ENCODE measurements around the gene SERPINA5.

The SERPINA5 gene

GRCh38 chr14:94581127-94581999 lies at the start of gene SERPINA5:
TSS of gene SERPINA5 (plus strand) at chr14:94581426. CDS start at chr14:94587363, 5,937 bp downstream.
- TF ChIP-seq TAF1 (IDR thresholded peaks at IDR 0.05; ENCODE audit: low read depth), result no peak
- TF ChIP-seq, protein P1, sequence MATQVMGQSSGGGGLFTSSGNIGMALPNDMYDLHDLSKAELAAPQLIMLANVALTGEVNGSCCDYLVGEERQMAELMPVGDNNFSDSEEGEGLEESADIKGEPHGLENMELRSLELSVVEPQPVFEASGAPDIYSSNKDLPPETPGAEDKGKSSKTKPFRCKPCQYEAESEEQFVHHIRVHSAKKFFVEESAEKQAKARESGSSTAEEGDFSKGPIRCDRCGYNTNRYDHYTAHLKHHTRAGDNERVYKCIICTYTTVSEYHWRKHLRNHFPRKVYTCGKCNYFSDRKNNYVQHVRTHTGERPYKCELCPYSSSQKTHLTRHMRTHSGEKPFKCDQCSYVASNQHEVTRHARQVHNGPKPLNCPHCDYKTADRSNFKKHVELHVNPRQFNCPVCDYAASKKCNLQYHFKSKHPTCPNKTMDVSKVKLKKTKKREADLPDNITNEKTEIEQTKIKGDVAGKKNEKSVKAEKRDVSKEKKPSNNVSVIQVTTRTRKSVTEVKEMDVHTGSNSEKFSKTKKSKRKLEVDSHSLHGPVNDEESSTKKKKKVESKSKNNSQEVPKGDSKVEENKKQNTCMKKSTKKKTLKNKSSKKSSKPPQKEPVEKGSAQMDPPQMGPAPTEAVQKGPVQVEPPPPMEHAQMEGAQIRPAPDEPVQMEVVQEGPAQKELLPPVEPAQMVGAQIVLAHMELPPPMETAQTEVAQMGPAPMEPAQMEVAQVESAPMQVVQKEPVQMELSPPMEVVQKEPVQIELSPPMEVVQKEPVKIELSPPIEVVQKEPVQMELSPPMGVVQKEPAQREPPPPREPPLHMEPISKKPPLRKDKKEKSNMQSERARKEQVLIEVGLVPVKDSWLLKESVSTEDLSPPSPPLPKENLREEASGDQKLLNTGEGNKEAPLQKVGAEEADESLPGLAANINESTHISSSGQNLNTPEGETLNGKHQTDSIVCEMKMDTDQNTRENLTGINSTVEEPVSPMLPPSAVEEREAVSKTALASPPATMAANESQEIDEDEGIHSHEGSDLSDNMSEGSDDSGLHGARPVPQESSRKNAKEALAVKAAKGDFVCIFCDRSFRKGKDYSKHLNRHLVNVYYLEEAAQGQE (IDR thresholded peaks at IDR 0.05; ENCODE audit: low read depth), result no peak
- TF ChIP-seq TEAD4 (IDR thresholded peaks at IDR 0.05), result no peak
- TF ChIP-seq FOXM1 (IDR thresholded peaks at IDR 0.05; ENCODE audit: borderline replicate concordance, low read depth), result no peak
- no peak for TF ChIP-seq CREB1 (IDR thresholded peaks at IDR 0.05; ENCODE audit: low read depth)

DNA sequence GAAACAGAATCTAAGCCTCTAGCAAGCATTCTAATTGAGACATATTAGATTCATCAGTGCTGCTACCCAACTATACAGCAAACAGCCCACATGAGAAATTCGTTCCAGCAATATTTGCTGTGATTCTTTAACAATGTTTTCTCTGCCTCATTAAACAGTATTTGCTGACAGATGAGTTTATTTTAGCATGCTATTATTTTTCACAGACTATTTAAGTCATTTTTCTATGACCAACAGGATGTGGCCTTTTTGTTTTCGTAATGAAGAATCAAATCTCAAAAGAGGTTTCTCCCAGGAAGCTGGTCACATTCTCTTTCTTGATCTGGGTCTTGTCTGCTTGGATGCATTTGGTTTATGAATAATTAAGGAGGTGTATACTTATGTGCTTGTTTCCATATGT lies 48.8 kb upstream of the SERPINA5 start:
- TF ChIP-seq, protein P2, sequence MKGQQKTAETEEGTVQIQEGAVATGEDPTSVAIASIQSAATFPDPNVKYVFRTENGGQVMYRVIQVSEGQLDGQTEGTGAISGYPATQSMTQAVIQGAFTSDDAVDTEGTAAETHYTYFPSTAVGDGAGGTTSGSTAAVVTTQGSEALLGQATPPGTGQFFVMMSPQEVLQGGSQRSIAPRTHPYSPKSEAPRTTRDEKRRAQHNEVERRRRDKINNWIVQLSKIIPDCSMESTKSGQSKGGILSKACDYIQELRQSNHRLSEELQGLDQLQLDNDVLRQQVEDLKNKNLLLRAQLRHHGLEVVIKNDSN (IDR thresholded peaks at IDR 0.05), result no peak
- TF ChIP-seq CEBPB (IDR thresholded peaks at IDR 0.05), result no peak
- no peak for TF ChIP-seq ZBTB7A (IDR thresholded peaks at IDR 0.05; ENCODE audit: low read depth)
- TF ChIP-seq EGR1 (IDR thresholded peaks at IDR 0.05), result no peak
- TF ChIP-seq YY1 (IDR thresholded peaks at IDR 0.05; ENCODE audit: low read depth), result no peak
- no peak for TF ChIP-seq RAD21 (IDR thresholded peaks at IDR 0.05; ENCODE audit: low read depth)
- no peak for TF ChIP-seq TEAD4 (IDR thresholded peaks at IDR 0.05)
- TF ChIP-seq CREB1 (IDR thresholded peaks at IDR 0.05; ENCODE audit: low read depth), result no peak
- TF ChIP-seq NFIC (IDR thresholded peaks at IDR 0.05), result no peak
- TF ChIP-seq MAX (IDR thresholded peaks at IDR 0.05), result no peak
- TF ChIP-seq TCF12 (IDR thresholded peaks at IDR 0.05; ENCODE audit: low read depth), result no peak
- TF ChIP-seq FOXM1 (IDR thresholded peaks at IDR 0.05; ENCODE audit: borderline replicate concordance, low read depth), result no peak
- no peak for TF ChIP-seq EP300 (IDR thresholded peaks at IDR 0.05; ENCODE audit: borderline replicate concordance)
- TF ChIP-seq, protein P1 (IDR thresholded peaks at IDR 0.05; ENCODE audit: low read depth), result no peak
- no peak for TF ChIP-seq TAF1 (IDR thresholded peaks at IDR 0.05; ENCODE audit: low read depth)

- TF ChIP-seq FOXM1 (IDR thresholded peaks at IDR 0.05; ENCODE audit: borderline replicate concordance, low read depth), result no peak
- no peak for TF ChIP-seq TCF12 (IDR thresholded peaks at IDR 0.05; ENCODE audit: low read depth)
- no peak for TF ChIP-seq YY1 (IDR thresholded peaks at IDR 0.05; ENCODE audit: low read depth)
- TF ChIP-seq RAD21 (IDR thresholded peaks at IDR 0.05; ENCODE audit: low read depth), result no peak
- TF ChIP-seq TEAD4 (IDR thresholded peaks at IDR 0.05), result no peak
- no peak for TF ChIP-seq EP300 (IDR thresholded peaks at IDR 0.05; ENCODE audit: borderline replicate concordance)
- no peak for TF ChIP-seq CEBPB (IDR thresholded peaks at IDR 0.05)
- no peak for TF ChIP-seq CREB1 (IDR thresholded peaks at IDR 0.05; ENCODE audit: low read depth)
- no peak for TF ChIP-seq TAF1 (IDR thresholded peaks at IDR 0.05; ENCODE audit: low read depth)
- TF ChIP-seq, protein P1 (IDR thresholded peaks at IDR 0.05; ENCODE audit: low read depth), result no peak
- no peak for TF ChIP-seq ZBTB7A (IDR thresholded peaks at IDR 0.05; ENCODE audit: low read depth)
- no peak for TF ChIP-seq NFIC (IDR thresholded peaks at IDR 0.05)
- TF ChIP-seq EGR1 (IDR thresholded peaks at IDR 0.05), result no peak
- TF ChIP-seq, protein P2 (IDR thresholded peaks at IDR 0.05), result no peak
- TF ChIP-seq MAX (IDR thresholded peaks at IDR 0.05), result no peak
Measured at GRCh38 chr14:94535506-94535905, 45.7 kb upstream of the SERPINA5 start.

- no peak for TF ChIP-seq ZBTB7A (IDR thresholded peaks at IDR 0.05; ENCODE audit: low read depth)
- TF ChIP-seq FOXM1 (IDR thresholded peaks at IDR 0.05; ENCODE audit: borderline replicate concordance, low read depth), result no peak
- TF ChIP-seq TCF12 (IDR thresholded peaks at IDR 0.05; ENCODE audit: low read depth), result no peak
- TF ChIP-seq NFIC (IDR thresholded peaks at IDR 0.05), result no peak
- no peak for TF ChIP-seq RAD21 (IDR thresholded peaks at IDR 0.05; ENCODE audit: low read depth)
- TF ChIP-seq TEAD4 (IDR thresholded peaks at IDR 0.05), result no peak
- TF ChIP-seq, protein P1 (IDR thresholded peaks at IDR 0.05; ENCODE audit: low read depth), result no peak
- no peak for TF ChIP-seq MAX (IDR thresholded peaks at IDR 0.05)
- TF ChIP-seq TAF1 (IDR thresholded peaks at IDR 0.05; ENCODE audit: low read depth), result no peak
- no peak for TF ChIP-seq EP300 (IDR thresholded peaks at IDR 0.05; ENCODE audit: borderline replicate concordance)
- TF ChIP-seq, protein P2 (IDR thresholded peaks at IDR 0.05), result no peak
- TF ChIP-seq EGR1 (IDR thresholded peaks at IDR 0.05), result no peak
- no peak for TF ChIP-seq YY1 (IDR thresholded peaks at IDR 0.05; ENCODE audit: low read depth)
- TF ChIP-seq CREB1 (IDR thresholded peaks at IDR 0.05; ENCODE audit: low read depth), result no peak
- TF ChIP-seq CEBPB (IDR thresholded peaks at IDR 0.05), result no peak
Measured at GRCh38 chr14:94536836-94537235, 44.4 kb upstream of the SERPINA5 start.

Data from Ishikawa (cell line).